ENCODE measurements around the gene TTLL8. TPM values are rescaled to one million over a fixed set of nuclear protein-coding genes. Genes with fewer than 3 reads are reported as not detected.

The TTLL8 gene
- total RNA-seq, 6 experiments from 2014 or later, result not detected

- TF ChIP-seq CTCF (IDR thresholded peaks at IDR 0.05) (no peak), POLR2A (IDR thresholded peaks at IDR 0.05) (no peak)
- DNase-seq (no peak), ATAC-seq (no peak)
- H3K4me1 ChIP-seq, result no peaks in the 10 kb centered on the region
- intact Hi-C loops (cut with DNase I), result no loop called here
- WGBS (ENCODE audit: insufficient coverage, low coverage, low lambda C conversion rate, missing lambda C conversion rate), result 63% methylated on average over 3 of the region's 18 CpGs
- H3K36me3 ChIP-seq, result no peaks in the 10 kb centered on the region
- no peaks in the 10 kb centered on the region for H3K27me3 ChIP-seq
- no peak overlapping the region for H3K27ac ChIP-seq
- no peak overlapping the region for H3K4me3 ChIP-seq
- no peaks in the 10 kb centered on the region for H3K9me3 ChIP-seq
Measured at GRCh38 chr22:50082197-50082715, 24.2 kb upstream of the TTLL8 start.

- 78% methylated on average over 11 of the region's 27 CpGs for whole genome bisulfite sequencing (ENCODE audit: insufficient coverage, low coverage, low lambda C conversion rate, missing lambda C conversion rate)
- TF ChIP-seq CTCF (IDR thresholded peaks at IDR 0.05), result no peak
- TF ChIP-seq POLR2A (IDR thresholded peaks at IDR 0.05), result no peak
- DNase-seq (no peak), ATAC-seq (no peak)
- Histone ChIP-seq H3K4me1 (no peaks in the 10 kb centered on the region), H3K36me3 (no peaks in the 10 kb centered on the region), H3K9me3 (no peaks in the 10 kb centered on the region), H3K27me3 (no peaks in the 10 kb centered on the region), H3K27ac (no peak overlapping the region), H3K4me3 (no peak overlapping the region)
- intact Hi-C loops (cut with DNase I), result no loop called here
Measured at GRCh38 chr22:50081426-50082196, 23.5 kb upstream of the TTLL8 start.

- Histone ChIP-seq H3K4me1 (no peaks in the 10 kb centered on the region), H3K27me3 (no peaks in the 10 kb centered on the region), H3K27ac (no peak overlapping the region), H3K9me3 (no peaks in the 10 kb centered on the region), H3K36me3 (no peaks in the 10 kb centered on the region), H3K4me3 (no peak overlapping the region)
- intact Hi-C loops (cut with DNase I), result no loop called here
- WGBS (ENCODE audit: insufficient coverage, low coverage, low lambda C conversion rate, missing lambda C conversion rate), result 70% methylated on average over 4 of the region's 13 CpGs
- ATAC-seq (no peak), DNase-seq (no peak)
- TF ChIP-seq POLR2A (IDR thresholded peaks at IDR 0.05) (no peak), CTCF (IDR thresholded peaks at IDR 0.05) (no peak)
Measured at GRCh38 chr22:50080077-50080465, 22.0 kb upstream of the TTLL8 start.

GRCh38 chr22:50078761-50079160 lies 20.7 kb upstream of the TTLL8 start:
- H3K4me3 ChIP-seq, result no peak overlapping the region
- no peak overlapping the region for H3K27ac ChIP-seq
- DNase-seq (peak in 1 of 3 donors; percentile 20), ATAC-seq (no peak)
- 90% methylated on average over 9 of the region's 9 CpGs for WGBS (ENCODE audit: insufficient coverage, low coverage, low lambda C conversion rate, missing lambda C conversion rate)
- no peaks in the 10 kb centered on the region for H3K36me3 ChIP-seq
- TF ChIP-seq POLR2A (IDR thresholded peaks at IDR 0.05) (no peak), CTCF (IDR thresholded peaks at IDR 0.05) (no peak)
- intact Hi-C loops (cut with DNase I), result no loop called here
- H3K27me3 ChIP-seq, result no peaks in the 10 kb centered on the region
- H3K4me1 ChIP-seq, result no peaks in the 10 kb centered on the region
- no peaks in the 10 kb centered on the region for H3K9me3 ChIP-seq
